GM06990 (cell line): ENCODE results near the gene FMNL2.

ENCODE experiments used
- DNase-seq: peaks from one replicate; pipeline ENCODE4 v3.0.0-alpha.2; 2011; ENCODE audit not compliant: insufficient read length; ENCODE audit errors: extremely low read depth
- H3K27me3 ChIP-seq: replicated peaks from 2 replicates; pipeline ENCODE4 v1.6.0; 2011; ENCODE audit warnings: low read length; ENCODE audit not compliant: control insufficient read depth, insufficient read depth
- H3K36me3 ChIP-seq: 2 replicates; pipeline ENCODE4 v1.5.1; 2011; ENCODE audit warnings: low read length; ENCODE audit not compliant: control insufficient read depth, insufficient read depth
- H3K4me3 ChIP-seq: replicated peaks from 2 replicates; pipeline ENCODE4 v1.5.1; 2011; ENCODE audit warnings: low read depth, mild to moderate bottlenecking, control low read depth, low read length
- TF ChIP-seq, protein P1 (sequence below): IDR thresholded peaks from 2 replicates; pipeline ENCODE4 v1.5.1; 2011; ENCODE audit warnings: low read length, control low read depth, mild to moderate bottlenecking, inconsistent platforms; ENCODE audit not compliant: insufficient read depth, poor library complexity, severe bottlenecking

The FMNL2 gene

GRCh38 chr2:152638590-152638989 is 303.6 kb downstream of the FMNL2 start:
- H3K4me3 ChIP-seq = no peak overlapping the region
- TF ChIP-seq, protein P1, sequence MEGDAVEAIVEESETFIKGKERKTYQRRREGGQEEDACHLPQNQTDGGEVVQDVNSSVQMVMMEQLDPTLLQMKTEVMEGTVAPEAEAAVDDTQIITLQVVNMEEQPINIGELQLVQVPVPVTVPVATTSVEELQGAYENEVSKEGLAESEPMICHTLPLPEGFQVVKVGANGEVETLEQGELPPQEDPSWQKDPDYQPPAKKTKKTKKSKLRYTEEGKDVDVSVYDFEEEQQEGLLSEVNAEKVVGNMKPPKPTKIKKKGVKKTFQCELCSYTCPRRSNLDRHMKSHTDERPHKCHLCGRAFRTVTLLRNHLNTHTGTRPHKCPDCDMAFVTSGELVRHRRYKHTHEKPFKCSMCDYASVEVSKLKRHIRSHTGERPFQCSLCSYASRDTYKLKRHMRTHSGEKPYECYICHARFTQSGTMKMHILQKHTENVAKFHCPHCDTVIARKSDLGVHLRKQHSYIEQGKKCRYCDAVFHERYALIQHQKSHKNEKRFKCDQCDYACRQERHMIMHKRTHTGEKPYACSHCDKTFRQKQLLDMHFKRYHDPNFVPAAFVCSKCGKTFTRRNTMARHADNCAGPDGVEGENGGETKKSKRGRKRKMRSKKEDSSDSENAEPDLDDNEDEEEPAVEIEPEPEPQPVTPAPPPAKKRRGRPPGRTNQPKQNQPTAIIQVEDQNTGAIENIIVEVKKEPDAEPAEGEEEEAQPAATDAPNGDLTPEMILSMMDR = no peak
- no peaks in the 10 kb centered on the region for H3K27me3 ChIP-seq
- H3K36me3 ChIP-seq = no peaks in the 10 kb centered on the region
- DNase-seq = no peak

- TF ChIP-seq, protein P1 = no peak
- H3K36me3 ChIP-seq = no peaks in the 10 kb centered on the region
- no peak for DNase-seq
Measured at GRCh38 chr2:152644189-152644873, 309.4 kb downstream of the FMNL2 start.

DNA sequence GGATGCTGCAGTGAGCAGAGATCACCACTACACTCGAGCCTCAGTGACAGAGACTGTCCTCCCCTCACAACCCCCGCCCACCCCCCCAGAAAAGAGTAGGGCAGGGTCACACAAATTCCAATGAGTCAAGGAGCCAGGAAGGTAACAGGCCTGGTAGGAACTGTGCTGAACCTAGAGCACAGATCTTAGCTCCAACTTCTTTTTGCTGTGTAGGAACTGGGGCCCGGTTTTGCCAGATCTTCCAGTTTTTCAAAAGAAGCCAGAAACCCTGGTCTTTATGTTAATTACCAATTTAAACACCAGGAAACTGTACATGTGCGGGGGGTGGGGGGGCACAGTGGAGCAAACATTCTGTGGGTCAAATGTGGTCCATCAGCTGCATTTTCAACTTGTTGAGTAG is 311.3 kb downstream of the FMNL2 start:
- DNase-seq = no peak
- H3K36me3 ChIP-seq = no peaks in the 10 kb centered on the region
- no peaks in the 10 kb centered on the region for H3K27me3 ChIP-seq
- no peak overlapping the region for H3K4me3 ChIP-seq
- TF ChIP-seq, protein P1 = no peak

More at GRCh38 chr2:152644189-152644873, 309.4 kb downstream of the FMNL2 start:
- Histone ChIP-seq H3K27me3 (no peaks in the 10 kb centered on the region), H3K4me3 (no peak overlapping the region)

DNA sequence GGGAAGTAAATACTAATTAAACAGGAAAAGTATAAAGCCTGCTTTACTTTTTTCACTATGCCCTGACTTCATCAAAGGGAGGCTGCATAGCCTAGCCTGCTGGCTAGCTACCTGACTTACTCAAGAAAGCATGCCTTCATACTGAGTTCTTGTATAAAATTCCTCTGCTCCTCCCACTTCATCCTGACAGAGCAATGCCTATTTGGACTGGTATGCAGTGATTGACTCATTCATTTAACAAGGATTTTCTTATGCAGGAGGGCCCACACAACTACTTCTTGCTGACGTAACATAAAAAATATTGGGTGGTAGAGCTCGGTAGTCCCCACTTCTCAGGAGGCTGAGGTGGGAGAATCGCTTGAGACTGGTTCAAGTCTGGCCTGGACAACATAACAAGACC is 311.8 kb downstream of the FMNL2 start:
- no peaks in the 10 kb centered on the region for H3K36me3 ChIP-seq
- DNase-seq = no peak
- TF ChIP-seq, protein P1 = no peak
- no peaks in the 10 kb centered on the region for H3K27me3 ChIP-seq
- H3K4me3 ChIP-seq = no peak overlapping the region

DNA sequence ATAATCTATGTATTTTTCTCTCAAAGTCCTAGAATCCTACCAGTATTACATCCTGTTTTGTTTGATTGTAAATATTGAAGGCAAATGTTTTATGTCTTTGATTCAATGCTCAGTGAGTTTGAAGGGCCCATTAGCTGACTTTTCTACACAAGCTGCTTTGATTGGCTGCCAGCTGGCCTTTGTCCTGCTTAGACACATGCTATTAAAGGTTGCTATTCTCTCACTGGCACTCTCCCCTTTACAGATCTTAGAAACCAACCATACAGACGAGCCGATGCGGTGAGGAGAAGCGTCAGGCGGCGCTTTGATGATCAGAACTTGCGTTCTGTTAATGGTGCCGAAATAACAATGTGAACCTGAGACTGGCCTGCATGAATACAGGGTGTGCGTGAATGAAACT is 312.6 kb downstream of the FMNL2 start:
- Histone ChIP-seq H3K36me3 (no peaks in the 10 kb centered on the region), H3K27me3 (no peaks in the 10 kb centered on the region), H3K4me3 (no peak overlapping the region)
- TF ChIP-seq, protein P1 = no peak
- DNase-seq = no peak

DNA sequence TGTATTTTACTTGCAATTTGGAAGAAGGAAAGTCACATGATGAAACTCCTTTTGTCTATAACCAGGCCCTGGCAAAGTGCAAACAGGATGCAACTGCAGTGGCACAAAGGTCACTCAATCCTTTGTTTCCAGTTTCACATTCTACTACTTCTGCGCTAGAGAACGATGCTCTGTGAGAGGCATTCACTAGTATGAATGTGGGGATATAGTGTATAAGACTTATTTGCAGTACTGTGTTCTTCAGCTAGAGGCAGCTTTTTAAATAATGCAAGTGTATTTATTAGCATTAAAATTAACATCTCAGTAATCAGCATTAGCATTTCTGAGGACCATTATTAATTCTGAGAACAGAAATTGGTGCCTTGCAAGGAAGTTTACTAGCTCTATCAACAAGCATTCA is 313.4 kb downstream of the FMNL2 start:
- H3K27me3 ChIP-seq = no peaks in the 10 kb centered on the region
- H3K36me3 ChIP-seq = no peaks in the 10 kb centered on the region
- no peak for DNase-seq
- TF ChIP-seq, protein P1 = no peak
- no peak overlapping the region for H3K4me3 ChIP-seq
